Heart right ventricle (tissue), 16 donors: ENCODE measurements around the gene PFN3. TPM values are rescaled to one million over a fixed set of nuclear protein-coding genes. Genes with fewer than 3 reads are reported as not detected.

ENCODE experiments used
- ATAC-seq, 8 donors: fragments of 200-7000 bp; cut with Tn5 transposase; one replicate each; pipeline ENCODE4 v1.9.1; 2020; ENCODE audit warnings: mild to moderate bottlenecking in 8 of 8, moderate library complexity in 8 of 8, moderate number of reproducible peaks in 1 of 8
- DNase-seq, 2 donors: peaks; one replicate each; pipeline ENCODE4 v3.0.0-alpha.2; 2020
- H3K27ac ChIP-seq, 10 donors: fragments of 200-600 bp; sonication (generic) in 2 of 10; one replicate each; pipeline versions ENCODE4 v1.5.0 to v1.8.0; 2020 to 2022; ENCODE audit warnings: mild to moderate bottlenecking in 3 of 10
- H3K27me3 ChIP-seq, 7 donors: fragments of 200-600 bp; one replicate each; pipeline ENCODE4 v1.8.0; 2021 to 2022; ENCODE audit warnings: mild to moderate bottlenecking in 2 of 7
- H3K36me3 ChIP-seq, 9 donors: fragments of 200-600 bp; sonication (generic) in 1 of 9; one replicate each; pipeline versions ENCODE4 v1.5.0 to v1.8.0; 2020 to 2022; ENCODE audit warnings: mild to moderate bottlenecking in 2 of 9
- H3K4me1 ChIP-seq, 9 donors: fragments of 200-600 bp; sonication (generic) in 1 of 9; one replicate each; pipeline versions ENCODE4 v1.5.0 to v1.8.0; 2020 to 2022; ENCODE audit warnings: mild to moderate bottlenecking in 4 of 9
- H3K4me3 ChIP-seq, 10 donors: fragments of 200-600 bp; sonication (generic) in 2 of 10; one replicate each; pipeline versions ENCODE4 v1.5.0 to v1.8.0; 2020 to 2022; ENCODE audit warnings: mild to moderate bottlenecking in 7 of 10, moderate library complexity in 2 of 10
- H3K9me3 ChIP-seq, 11 donors: fragments of 200-600 bp in 10 of 11; sonication (generic) in 2 of 11; one replicate each; pipeline versions ENCODE4 v1.5.0 to v1.8.0; 2013 to 2022; ENCODE audit warnings: mild to moderate bottlenecking in 2 of 11, control low read depth in 1 of 11, moderate library complexity in 1 of 11
- CTCF ChIP-seq, 9 donors: fragments of 200-600 bp; sonication (generic) in 2 of 9; IDR thresholded peaks; one replicate each; pipeline versions ENCODE4 v1.5.0 to v1.8.0; 2021 to 2022; ENCODE audit warnings: antibody characterized with exemption in 9 of 9, mild to moderate bottlenecking in 5 of 9, moderate library complexity in 1 of 9
- WGBS, 2 donors: extraction: QIAGEN DNeasy Blood & Tissue Kit; methylation state at CpG; one replicate each; pipeline ENCODE4 v1.1.7; 2013; ENCODE audit warnings: inconsistent platforms in 1 of 2; 5-methylcytosine and 5-hydroxymethylcytosine counted together
- intact Hi-C, 10 donors: fragments of 100-400 bp; cut with DNase I; formaldehyde crosslinking; loops; one replicate each; pipeline versions ENCODE4 v1.11.1 to v1.14.2; 2022
- polyA plus RNA-seq, 2 donors: library from polyadenylated mRNA; stranded (reverse); fragments of 200-250 nt; gene quantifications; one replicate each; pipeline ENCODE4 v1.2.3, GENCODE V29; 2013
- total RNA-seq, 10 donors: library from RNA; stranded (reverse); fragmentation: NEBNext Ultra II Directional in 3 of 10; extraction: Animal tissue kit (Norgen Biotek cat#: 25700) in 3 of 10; gene quantifications; one replicate each; pipeline versions ENCODE4 v1.2.1 to v1.2.4, GENCODE V29; 2021 to 2023
- donor health status: Arrhythmogenic right ventricular cardiomyopathy.
- donor health status: ischemic (EF 13 %, LVEDD 7.1; RV severe dilation, severe dysfunction).
- donor health status: healthy with polysubstance abuse.
- donor health status: DM: no; HTN: yes; CAD: no.
- donor health status: DM: no; HTN: no; CAD: no.
- donor health status: ischemic (EF 25% LVEDD 6.9; RV normal size, moderate dysfunction).
- donor health status: ischemic (EF 25% LVEDD 5.7; RV mildly dilated, moderate dysfunction).
- donor health status: healthy.
- donor health status: DM: yes; HTN: yes; CAD: no.
- donor health status: Ischemic cardiomyopathy.
- donor health status: ischemic (EF 35%, LVEDD 5.7; RV mildly dilated, moderate dysfunction).
- donor health status: nonischemic (EF 11% LVEDD 7.7; RV severe dilation, severe dysfunction).
- donor health status: DM: yes; HTN: yes; CAD: no.
- donor health status: PGD.
- donor health status: ischemic (EF 29% LVEDD 5.4; RV normal size, mild dysfunction).
- donor health status: nonischemic (EF 23%, LVEDD 6.1; RV moderate dilation, normal function).

Gene PFN3
- total and polyA plus RNA-seq, 12 donors: not detected

GRCh38 chr5:177359860-177360259 is 40.6 kb downstream of the PFN3 start:
- TF ChIP-seq CTCF (IDR thresholded peaks at IDR 0.05): no peak
- intact Hi-C loops: loop anchor here in 2 of 10 donors (10.0 kb wide), 2 partner anchors 45 to 245 kb away; partner anchors contain the start of gene MXD3 (in 1 of the 2)
- WGBS, 2 donors: 73 to 87% methylated on average over 3 of the region's 3 CpGs
- Histone ChIP-seq H3K4me1 (peaks cover 0 to 91% (median 29%) of the 10 kb centered on the region in 9 donors), H3K27ac (peak overlapping the region in 1 of 10 donors; percentile 88), H3K9me3 (peaks cover 0 to 5% (median 0%) of the 10 kb centered on the region in 11 donors), H3K4me3 (peak overlapping the region in 1 of 10 donors; percentile 67), H3K36me3 (no peaks in the 10 kb centered on the region), H3K27me3 (no peaks in the 10 kb centered on the region)
- DNase-seq (no peak), ATAC-seq (no peak)

GRCh38 chr5:177359451-177359851 is 41.0 kb downstream of the PFN3 start:
- Histone ChIP-seq H3K27me3 (no peaks in the 10 kb centered on the region), H3K4me1 (peaks cover 0 to 93% (median 29%) of the 10 kb centered on the region in 9 donors), H3K27ac (peak overlapping the region in 1 of 10 donors; percentile 88), H3K9me3 (peaks cover 0 to 5% (median 0%) of the 10 kb centered on the region in 11 donors), H3K36me3 (no peaks in the 10 kb centered on the region), H3K4me3 (peak overlapping the region in 1 of 10 donors; percentile 67)
- peak in 1 of 8 donors; percentile 7 for ATAC-seq
- intact Hi-C loops: no loop called here
- no peak for DNase-seq
- no peak for TF ChIP-seq CTCF (IDR thresholded peaks at IDR 0.05)
- 65 to 67% methylated on average over 6 of the region's 6 CpGs for WGBS, 2 donors

DNA sequence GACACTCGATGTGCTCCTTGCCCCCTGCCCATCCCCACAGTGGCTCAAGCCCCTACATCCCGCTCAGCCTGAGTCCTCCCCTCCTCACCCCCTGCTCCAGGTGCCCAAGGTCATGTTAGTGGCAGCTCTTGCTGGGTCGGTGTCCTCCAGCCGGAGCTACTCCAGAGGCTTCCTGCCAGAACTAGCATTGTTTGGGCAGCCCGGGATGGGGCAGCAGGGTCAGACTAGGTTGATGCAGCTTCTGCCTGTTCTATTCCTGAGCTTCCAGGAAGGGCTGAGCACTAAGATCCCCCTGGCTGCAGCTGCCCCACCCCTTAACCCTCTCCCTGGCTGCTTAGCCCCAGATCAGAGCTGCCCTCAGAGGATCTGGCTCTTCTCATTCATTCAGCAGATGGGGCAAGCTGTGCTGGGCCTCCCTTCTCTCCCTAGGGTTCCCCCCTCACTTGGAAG is 42.1 kb downstream of the PFN3 start:
- 22 to 33% methylated on average over 5 of the region's 5 CpGs for WGBS, 2 donors
- intact Hi-C loops: no loop called here
- DNase-seq: no peak

More for the DNA sequence above, 42.1 kb downstream of the PFN3 start:
- peak; percentile 34 to 66 (median 52) for ATAC-seq
- Histone ChIP-seq H3K27ac (peak overlapping the region in 6 of 10 donors; percentile 4 to 88 (median 49)), H3K4me3 (peak overlapping the region in 8 of 10 donors; percentile 12 to 67 (median 39)), H3K27me3 (no peaks in the 10 kb centered on the region), H3K9me3 (peaks cover 0 to 5% (median 0%) of the 10 kb centered on the region in 11 donors), H3K4me1 (peaks cover 0 to 88% (median 22%) of the 10 kb centered on the region in 9 donors), H3K36me3 (no peaks in the 10 kb centered on the region)
- no peak for TF ChIP-seq CTCF (IDR thresholded peaks at IDR 0.05)
